HepG2 (cell line): Measurements from ENCODE around the gene ATRAID. TPM values are rescaled to one million over a fixed set of nuclear protein-coding genes. Genes with fewer than 3 reads are reported as not detected.

Source experiments
- BRCA1 ChIP-seq: sonication (generic); formaldehyde crosslinking; IDR thresholded peaks from 2 replicates; pipeline ENCODE4 v1.4.0; 2020; ENCODE audit warnings: missing genetic modification reagents
- CREB1 ChIP-seq, 2 experiments: fragments of 450-650 bp in 1 of 2; IDR thresholded peaks; 2 replicates each; pipeline ENCODE4 v1.6.1; 2016 to 2017; ENCODE audit warnings: control low read depth in 1 of 2, mild to moderate bottlenecking in 1 of 2, missing compliant biosample characterization in 1 of 2, missing genetic modification characterization in 1 of 2
- DR1 ChIP-seq: sonication (generic); formaldehyde crosslinking; IDR thresholded peaks from 2 replicates; pipeline ENCODE4 v1.8.0; 2021; ENCODE audit warnings: mild to moderate bottlenecking, missing genetic modification reagents, inconsistent platforms
- EEA1 ChIP-seq: sonication (generic); formaldehyde crosslinking; IDR thresholded peaks from 2 replicates; pipeline ENCODE4 v1.5.1; 2020; ENCODE audit warnings: mild to moderate bottlenecking, missing genetic modification reagents, borderline replicate concordance
- FOXO1 ChIP-seq: sonication (generic); formaldehyde crosslinking; IDR thresholded peaks from 2 replicates; pipeline ENCODE4 v1.4.0; 2020; ENCODE audit warnings: missing genetic modification reagents
- HOXA3 ChIP-seq: sonication (generic); formaldehyde crosslinking; IDR thresholded peaks from 2 replicates; pipeline ENCODE4 v1.5.0; 2020; ENCODE audit warnings: missing genetic modification reagents
- HOXD1 ChIP-seq: sonication (generic); formaldehyde crosslinking; IDR thresholded peaks from 2 replicates; pipeline ENCODE4 v1.5.0; 2020; ENCODE audit warnings: missing genetic modification reagents
- IRF2 ChIP-seq: IDR thresholded peaks from 2 replicates; pipeline ENCODE4 v1.6.1; 2018; ENCODE audit warnings: missing genetic modification reagents, missing compliant biosample characterization
- ISX ChIP-seq: sonication (generic); formaldehyde crosslinking; conservative IDR thresholded peaks from 2 replicates; pipeline ENCODE4 v1.5.0; 2020; ENCODE audit warnings: missing genetic modification reagents
- KDM2A ChIP-seq: sonication (generic); formaldehyde crosslinking; IDR thresholded peaks from 2 replicates; pipeline ENCODE4 v1.4.0; 2020; ENCODE audit warnings: low read depth, missing genetic modification reagents, borderline replicate concordance
- KDM3A ChIP-seq: IDR thresholded peaks from 2 replicates; pipeline ENCODE4 v1.6.1; 2018; ENCODE audit warnings: low read depth, missing compliant biosample characterization
- KDM6A ChIP-seq: IDR thresholded peaks from 2 replicates; pipeline ENCODE4 v1.6.1; 2016; ENCODE audit warnings: low read depth
- MXI1 ChIP-seq: IDR thresholded peaks from 3 replicates; pipeline ENCODE4 v1.6.1; 2012; ENCODE audit warnings: low read depth, low read length, inconsistent platforms, borderline replicate concordance
- NCOA1 ChIP-seq: sonication (generic); formaldehyde crosslinking; IDR thresholded peaks from 2 replicates; pipeline ENCODE4 v1.9.0; 2021; ENCODE audit warnings: missing genetic modification reagents
- SALL1 ChIP-seq: sonication (generic); formaldehyde crosslinking; IDR thresholded peaks from 2 replicates; pipeline ENCODE4 v1.8.0; 2022; ENCODE audit warnings: mild to moderate bottlenecking, missing genetic modification reagents
- SNAPC2 ChIP-seq: sonication (generic); formaldehyde crosslinking; IDR thresholded peaks from 2 replicates; pipeline ENCODE4 v1.8.1; 2022; ENCODE audit warnings: mild to moderate bottlenecking, missing genetic modification reagents
- SPEN ChIP-seq: sonication (generic); formaldehyde crosslinking; IDR thresholded peaks from 2 replicates; pipeline ENCODE4 v1.5.1; 2020; ENCODE audit warnings: low read depth, mild to moderate bottlenecking, missing genetic modification reagents
- STAT5B ChIP-seq: sonication (generic); formaldehyde crosslinking; IDR thresholded peaks from 2 replicates; pipeline ENCODE4 v1.4.0; 2020; ENCODE audit warnings: missing genetic modification reagents
- TOE1 ChIP-seq: sonication (generic); formaldehyde crosslinking; IDR thresholded peaks from 2 replicates; pipeline ENCODE4 v1.4.0; 2020; ENCODE audit warnings: mild to moderate bottlenecking, missing genetic modification reagents
- ZFAT ChIP-seq: sonication (generic); formaldehyde crosslinking; conservative IDR thresholded peaks from 2 replicates; pipeline ENCODE4 v1.8.1; 2023; ENCODE audit warnings: missing genetic modification reagents, inconsistent platforms
- ZMYM3 ChIP-seq: sonication (generic); formaldehyde crosslinking; IDR thresholded peaks from 2 replicates; pipeline ENCODE4 v1.5.1; 2020; ENCODE audit warnings: mild to moderate bottlenecking, missing genetic modification reagents
- ZNF253 ChIP-seq: sonication (generic); formaldehyde crosslinking; IDR thresholded peaks from 2 replicates; pipeline ENCODE4 v1.8.0; 2022; ENCODE audit warnings: mild to moderate bottlenecking, missing genetic modification reagents, borderline replicate concordance
- ZNF263 ChIP-seq: sonication (generic); formaldehyde crosslinking; IDR thresholded peaks from 2 replicates; pipeline ENCODE4 v1.4.0; 2020; ENCODE audit warnings: missing genetic modification reagents
- ZNF572 ChIP-seq: sonication (generic); formaldehyde crosslinking; IDR thresholded peaks from 2 replicates; pipeline ENCODE4 v1.5.1; 2020; ENCODE audit warnings: mild to moderate bottlenecking, missing genetic modification reagents
- ZSCAN29 ChIP-seq: sonication (generic); formaldehyde crosslinking; conservative IDR thresholded peaks from 2 replicates; pipeline ENCODE4 v1.4.0; 2020; ENCODE audit warnings: mild to moderate bottlenecking, missing genetic modification reagents
- polyA plus RNA-seq, 8 experiments: library from polyadenylated mRNA; depleted of rRNA in 3 of 8; stranded (reverse) in 7 of 8; unstranded in 1 of 8; fragments of >200 nt; fragmentation: Illumina TruSeq in 4 of 8; extraction: Trizol in 4 of 8; gene quantifications; 2 replicates each; pipeline versions ENCODE4 v1.2.1 to v1.2.3, GENCODE V29; 2011 to 2016; ENCODE audit warnings: low read depth in 4 of 8, missing spikeins in 1 of 8, mixed read lengths in 1 of 8; ENCODE audit not compliant: insufficient read depth in 1 of 8
- total RNA-seq, 5 experiments: library from RNA; depleted of rRNA; stranded (reverse); fragments of >200 nt; fragmentation: Illumina TruSeq; extraction: Trizol; gene quantifications; 2 replicates each; pipeline ENCODE4 v1.2.3, GENCODE V29; 2016; ENCODE audit warnings: low read depth in 1 of 5
- TF ChIP-seq, protein P1 (sequence below): IDR thresholded peaks from 2 replicates; pipeline ENCODE4 v1.6.1; 2016
- TF ChIP-seq, protein P2 (sequence below): sonication (generic); formaldehyde crosslinking; IDR thresholded peaks from 2 replicates; pipeline ENCODE4 v1.9.0; 2021; ENCODE audit warnings: missing genetic modification reagents, borderline replicate concordance
- TF ChIP-seq, protein P3 (sequence below): sonication (generic); formaldehyde crosslinking; IDR thresholded peaks from 2 replicates; pipeline ENCODE4 v1.4.0; 2020; ENCODE audit warnings: mild to moderate bottlenecking, missing genetic modification reagents

The ATRAID gene
- total and polyA plus RNA-seq, 2 of the 13 experiments (the other 11 are each of a cell fraction or from before 2014, with no cell fraction given): 207 to 382 TPM

DNA sequence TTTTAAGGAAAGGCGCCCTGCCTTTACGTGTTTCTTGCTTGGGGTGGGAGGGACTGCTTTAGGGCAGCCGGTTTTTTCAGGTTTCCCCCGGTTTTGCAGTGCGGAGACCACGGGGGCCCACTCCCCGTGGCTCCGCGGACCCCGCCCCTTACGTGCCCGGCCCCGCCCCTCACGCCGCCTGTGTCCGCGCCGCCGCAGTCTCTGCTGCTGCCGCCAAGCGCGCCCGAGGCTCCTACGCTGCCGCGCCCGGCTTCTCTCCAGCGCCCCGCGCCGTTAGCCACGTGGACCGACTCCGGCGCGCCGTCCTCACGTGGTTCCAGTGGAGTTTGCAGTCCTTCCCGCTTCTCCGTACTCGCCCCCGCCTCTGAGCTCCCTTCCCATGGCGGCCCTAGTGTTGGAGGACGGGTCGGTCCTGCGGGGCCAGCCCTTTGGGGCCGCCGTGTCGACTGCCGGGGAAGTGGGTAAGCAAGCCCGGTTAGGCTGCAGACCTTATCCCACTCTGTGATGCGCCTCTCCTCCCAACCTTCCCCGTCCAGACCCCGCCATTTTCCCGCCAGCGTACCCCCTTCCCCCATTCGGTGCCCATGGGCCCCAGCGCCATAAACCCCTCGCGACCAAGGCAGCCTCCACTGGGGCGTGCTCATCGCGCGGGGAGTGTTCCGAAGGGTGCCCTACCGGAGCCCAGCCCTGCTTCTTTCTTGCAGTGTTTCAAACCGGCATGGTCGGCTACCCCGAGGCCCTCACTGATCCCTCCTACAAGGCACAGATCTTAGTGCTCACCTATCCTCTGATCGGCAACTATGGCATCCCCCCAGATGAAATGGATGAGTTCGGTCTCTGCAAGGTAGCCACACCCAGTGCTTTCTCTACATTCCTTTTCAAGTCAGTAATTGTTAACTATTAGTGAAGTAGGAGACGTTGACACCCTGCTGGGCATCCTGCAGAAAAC is 5.6 kb downstream of the ATRAID start, which contains the start of gene CAD (continued):
- TF ChIP-seq KDM2A: peak; percentile 96
- no peak for TF ChIP-seq ZFAT (CRISPR knock-in tag)
- TF ChIP-seq KDM6A (CRISPR knock-in tag): no peak
- TF ChIP-seq ZNF253 (CRISPR knock-in tag): peak; percentile 66; the same call in 1 of the 2 replicates
- peak; percentile 94; the same call in 2 of the 3 replicates for TF ChIP-seq MXI1
- no peak for TF ChIP-seq FOXO1 (CRISPR knock-in tag)
- peak; percentile 92 for TF ChIP-seq SALL1 (CRISPR knock-in tag)
- no peak for TF ChIP-seq ZNF572
- peak; percentile 74; the same call in 1 of the 2 replicates for TF ChIP-seq SPEN
- TF ChIP-seq BRCA1: no peak
- no peak; the same call in 1 of the 2 replicates for TF ChIP-seq ISX
- 0 out of 2 replicates have a peak, but pooled peaks have one; percentile 28 for TF ChIP-seq KDM3A
- TF ChIP-seq STAT5B: no peak
- TF ChIP-seq ZSCAN29 (CRISPR knock-in tag): no peak
- TF ChIP-seq TOE1 (CRISPR knock-in tag): no peak; the same call in 1 of the 2 replicates
- TF ChIP-seq DR1 (CRISPR knock-in tag): no peak
- TF ChIP-seq, protein P1, sequence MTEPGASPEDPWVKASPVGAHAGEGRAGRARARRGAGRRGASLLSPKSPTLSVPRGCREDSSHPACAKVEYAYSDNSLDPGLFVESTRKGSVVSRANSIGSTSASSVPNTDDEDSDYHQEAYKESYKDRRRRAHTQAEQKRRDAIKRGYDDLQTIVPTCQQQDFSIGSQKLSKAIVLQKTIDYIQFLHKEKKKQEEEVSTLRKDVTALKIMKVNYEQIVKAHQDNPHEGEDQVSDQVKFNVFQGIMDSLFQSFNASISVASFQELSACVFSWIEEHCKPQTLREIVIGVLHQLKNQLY (CRISPR knock-in tag): 0 out of 2 replicates have a peak, but pooled peaks have one; percentile 26
- no peak for TF ChIP-seq ZMYM3 (CRISPR knock-in tag)
- TF ChIP-seq IRF2 (CRISPR knock-in tag): no peak
- no peak for TF ChIP-seq NCOA1 (CRISPR knock-in tag)
- TF ChIP-seq ZNF263 (CRISPR knock-in tag): peak; percentile 66; the same call in 1 of the 2 replicates
- TF ChIP-seq CREB1 (IDR thresholded peaks at IDR 0.05): no peak
- TF ChIP-seq CREB1 (CRISPR knock-in tag; IDR thresholded peaks at IDR 0.05): no peak
- TF ChIP-seq, protein P2, sequence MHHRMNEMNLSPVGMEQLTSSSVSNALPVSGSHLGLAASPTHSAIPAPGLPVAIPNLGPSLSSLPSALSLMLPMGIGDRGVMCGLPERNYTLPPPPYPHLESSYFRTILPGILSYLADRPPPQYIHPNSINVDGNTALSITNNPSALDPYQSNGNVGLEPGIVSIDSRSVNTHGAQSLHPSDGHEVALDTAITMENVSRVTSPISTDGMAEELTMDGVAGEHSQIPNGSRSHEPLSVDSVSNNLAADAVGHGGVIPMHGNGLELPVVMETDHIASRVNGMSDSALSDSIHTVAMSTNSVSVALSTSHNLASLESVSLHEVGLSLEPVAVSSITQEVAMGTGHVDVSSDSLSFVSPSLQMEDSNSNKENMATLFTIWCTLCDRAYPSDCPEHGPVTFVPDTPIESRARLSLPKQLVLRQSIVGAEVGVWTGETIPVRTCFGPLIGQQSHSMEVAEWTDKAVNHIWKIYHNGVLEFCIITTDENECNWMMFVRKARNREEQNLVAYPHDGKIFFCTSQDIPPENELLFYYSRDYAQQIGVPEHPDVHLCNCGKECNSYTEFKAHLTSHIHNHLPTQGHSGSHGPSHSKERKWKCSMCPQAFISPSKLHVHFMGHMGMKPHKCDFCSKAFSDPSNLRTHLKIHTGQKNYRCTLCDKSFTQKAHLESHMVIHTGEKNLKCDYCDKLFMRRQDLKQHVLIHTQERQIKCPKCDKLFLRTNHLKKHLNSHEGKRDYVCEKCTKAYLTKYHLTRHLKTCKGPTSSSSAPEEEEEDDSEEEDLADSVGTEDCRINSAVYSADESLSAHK: no peak
- peak; percentile 75; the same call in 1 of the 2 replicates for TF ChIP-seq EEA1
- TF ChIP-seq, protein P3, sequence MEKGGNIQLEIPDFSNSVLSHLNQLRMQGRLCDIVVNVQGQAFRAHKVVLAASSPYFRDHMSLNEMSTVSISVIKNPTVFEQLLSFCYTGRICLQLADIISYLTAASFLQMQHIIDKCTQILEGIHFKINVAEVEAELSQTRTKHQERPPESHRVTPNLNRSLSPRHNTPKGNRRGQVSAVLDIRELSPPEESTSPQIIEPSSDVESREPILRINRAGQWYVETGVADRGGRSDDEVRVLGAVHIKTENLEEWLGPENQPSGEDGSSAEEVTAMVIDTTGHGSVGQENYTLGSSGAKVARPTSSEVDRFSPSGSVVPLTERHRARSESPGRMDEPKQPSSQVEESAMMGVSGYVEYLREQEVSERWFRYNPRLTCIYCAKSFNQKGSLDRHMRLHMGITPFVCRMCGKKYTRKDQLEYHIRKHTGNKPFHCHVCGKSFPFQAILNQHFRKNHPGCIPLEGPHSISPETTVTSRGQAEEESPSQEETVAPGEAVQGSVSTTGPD (CRISPR knock-in tag): no peak
- no peak for TF ChIP-seq HOXD1 (CRISPR knock-in tag)
- peak; percentile 87 for TF ChIP-seq HOXA3 (CRISPR knock-in tag)
- no peak for TF ChIP-seq SNAPC2 (CRISPR knock-in tag)
